Prostate gland (tissue), 2 donors: ENCODE results near the gene YWHAQ.

Experiments used
- CTCF ChIP-seq, 4 experiments: fragments of 200-600 bp in 2 of 4; fragments of 450-650 bp in 2 of 4; sonication (generic) in 2 of 4; IDR thresholded peaks; 1 replicate in 3 of 4; 2 replicates in 1 of 4; pipeline ENCODE4 v1.5.1; 2016 to 2019; ENCODE audit warnings: antibody characterized with exemption in 4 of 4, mild to moderate bottlenecking in 2 of 4, moderate library complexity in 2 of 4
- POLR2A ChIP-seq: fragments of 450-650 bp; IDR thresholded peaks from one replicate; pipeline ENCODE4 v1.6.1; 2016; ENCODE audit warnings: antibody characterized with exemption, mild to moderate bottlenecking
- POLR2AphosphoS5 ChIP-seq: sonication (generic); formaldehyde crosslinking; IDR thresholded peaks from one replicate; pipeline ENCODE4 v1.6.1; 2017; ENCODE audit warnings: antibody characterized with exemption

GRCh38 chr2:9655441-9656269, 24.9 kb upstream of the YWHAQ start:
- TF ChIP-seq POLR2A (no peak), CTCF (IDR thresholded peaks at IDR 0.05) (no peak), POLR2AphosphoS5 (no peak)
